HG03097 (cell line): Measurements from ENCODE around the gene TCF4.

Experiments used
- ATAC-seq: cut with Tn5 transposase; IDR thresholded peaks from one replicate; pipeline ENCODE4 v1.9.1; 2021; ENCODE audit not compliant: unreplicated experiment, low FRiP score

The TCF4 gene

GRCh38 chr18:55249550-55249949 lies 338.4 kb downstream of the TCF4 start:
- peak; percentile 45 for ATAC-seq

DNA sequence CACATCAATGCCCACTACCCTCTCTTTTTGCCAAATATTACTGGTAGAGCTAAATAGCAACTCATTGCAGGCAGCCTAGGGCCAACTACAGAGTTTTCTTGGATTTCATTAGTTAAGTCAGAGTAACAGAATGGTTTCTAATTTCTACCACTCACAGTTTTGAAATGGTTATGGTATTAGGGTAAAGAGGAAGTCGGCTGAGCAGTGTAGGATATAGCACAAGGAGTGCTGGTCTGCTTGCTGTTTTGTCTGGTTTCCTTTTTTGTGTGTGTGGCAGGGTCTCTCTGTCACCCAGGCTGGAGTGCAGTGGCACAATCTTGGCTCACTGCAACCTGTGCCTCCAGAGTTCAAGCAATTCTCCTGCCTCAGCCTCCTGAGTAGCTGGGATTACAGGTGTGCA lies 339.5 kb downstream of the TCF4 start:
- no peak for ATAC-seq

- ATAC-seq, result no peak
Observed at GRCh38 chr18:55247032-55247431, 341.0 kb downstream of the TCF4 start.

GRCh38 chr18:55246278-55246677 lies 341.7 kb downstream of the TCF4 start:
- no peak for ATAC-seq

GRCh38 chr18:55245211-55245614 lies 342.8 kb downstream of the TCF4 start:
- ATAC-seq, result no peak

DNA sequence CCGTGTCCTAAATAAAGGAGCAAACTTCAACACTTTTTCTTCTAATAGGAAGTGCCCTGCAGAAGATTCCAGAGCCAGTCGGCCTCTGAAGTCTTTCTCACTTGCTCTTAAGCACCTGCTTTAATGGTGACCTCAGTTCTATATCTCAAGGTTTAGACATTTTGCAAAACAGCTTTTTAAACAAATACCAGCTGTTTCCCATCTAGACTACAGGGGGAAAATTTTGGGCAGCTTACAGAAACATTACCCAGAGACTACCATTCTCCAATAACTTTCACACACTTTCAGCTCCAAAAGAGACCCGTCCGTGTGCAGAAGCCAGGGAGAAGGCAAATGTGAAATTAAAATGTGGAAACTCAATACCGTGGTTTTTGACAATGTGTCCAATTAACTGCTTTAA lies 343.4 kb downstream of the TCF4 start:
- ATAC-seq, result no peak

DNA sequence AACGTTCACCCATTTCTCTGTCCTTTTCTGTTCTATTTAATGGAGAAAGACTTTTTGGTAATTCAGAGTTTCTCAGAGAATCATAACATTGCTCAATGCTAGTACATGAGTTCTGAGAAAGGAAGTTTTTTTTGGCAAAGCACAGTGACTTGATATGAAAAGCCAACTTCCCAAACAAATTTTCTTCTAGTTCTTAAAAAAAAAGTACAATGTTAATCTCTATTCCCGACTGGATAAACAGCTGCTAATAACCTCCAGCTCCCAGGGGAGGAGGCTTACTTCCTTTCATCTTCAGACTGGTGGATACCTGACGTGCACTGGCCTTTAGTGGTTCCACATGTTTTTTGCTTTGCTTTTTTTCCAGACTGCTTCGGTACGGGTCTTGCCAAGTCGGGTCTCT lies 344.1 kb downstream of the TCF4 start:
- no peak for ATAC-seq

DNA sequence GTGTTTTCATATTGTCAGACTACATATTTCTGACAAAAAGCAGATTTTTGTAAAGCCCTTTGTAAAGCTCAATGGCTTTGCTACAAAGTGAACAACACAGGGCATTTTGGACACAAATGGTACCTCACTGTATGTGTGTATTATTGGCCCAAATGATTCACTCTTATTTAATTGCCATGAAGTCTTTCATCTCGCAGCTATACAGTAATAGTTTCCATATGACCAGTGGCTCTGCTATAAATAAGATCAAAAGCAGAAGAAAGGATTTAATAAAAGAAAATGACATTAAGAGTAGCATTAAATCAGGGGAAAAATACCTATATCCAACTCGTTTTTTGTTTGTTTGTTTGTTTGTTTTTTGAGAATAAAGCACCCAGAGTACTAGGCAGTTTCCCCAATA lies 344.7 kb downstream of the TCF4 start:
- no peak for ATAC-seq

DNA sequence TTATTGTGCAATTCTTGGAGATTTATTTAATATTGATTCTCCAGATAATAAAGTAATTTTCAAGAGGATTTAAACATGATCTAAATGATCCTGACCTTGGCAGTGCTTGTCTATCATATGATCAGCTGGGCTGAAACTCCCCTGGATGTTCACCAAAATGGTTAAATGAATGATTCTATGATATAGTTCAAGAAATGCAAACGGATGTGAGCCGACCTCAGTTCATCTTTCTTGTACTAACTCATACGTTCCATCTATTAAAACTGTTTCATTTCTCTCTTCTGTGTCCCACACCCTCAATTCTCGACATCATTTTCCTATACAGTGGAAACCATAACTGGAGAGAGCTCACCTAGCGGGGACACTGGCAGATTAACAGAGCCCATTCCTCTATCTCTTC lies 347.0 kb downstream of the TCF4 start:
- ATAC-seq, result no peak

- ATAC-seq, result no peak
Observed at GRCh38 chr18:55239740-55240139, 348.3 kb downstream of the TCF4 start.

DNA sequence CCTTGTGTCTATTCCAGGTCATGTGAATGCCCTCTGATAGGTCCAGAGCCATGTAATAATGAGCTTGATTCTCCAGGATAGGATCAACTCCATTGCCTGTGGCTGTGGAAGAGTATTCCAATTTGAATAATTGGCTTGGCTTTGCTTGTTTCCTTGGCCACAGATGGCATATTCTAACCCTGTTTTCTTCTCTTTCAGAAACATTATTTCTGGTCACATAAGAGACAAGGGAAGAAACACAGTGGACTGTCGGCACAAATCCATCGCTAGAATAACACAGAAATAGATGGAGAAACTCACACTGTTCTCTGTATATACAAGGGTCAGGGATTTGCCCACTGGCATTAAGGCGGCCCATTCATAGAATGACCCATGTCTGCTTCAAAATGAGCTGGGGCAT lies 350.3 kb downstream of the TCF4 start:
- ATAC-seq, result no peak

GRCh38 chr18:55236150-55236931 lies 351.7 kb downstream of the TCF4 start:
- ATAC-seq, result no peak

DNA sequence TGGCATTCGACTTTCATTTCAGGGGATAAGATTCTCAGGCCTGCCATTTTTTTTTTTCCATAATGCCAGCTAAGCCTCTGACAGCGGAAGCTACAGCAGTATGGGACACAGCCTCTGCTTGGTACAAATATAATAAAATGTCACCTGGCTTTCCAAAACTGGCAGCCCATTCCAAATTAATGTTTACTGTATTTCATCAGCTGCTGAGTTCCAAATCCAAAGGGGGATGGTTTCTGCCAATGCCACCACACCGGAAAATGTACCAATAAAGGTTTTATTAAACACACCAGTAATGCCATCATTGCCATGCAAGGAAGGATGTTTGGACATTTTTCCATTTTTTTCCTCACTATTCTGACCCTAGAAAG lies 352.9 kb downstream of the TCF4 start:
- ATAC-seq, result no peak

DNA sequence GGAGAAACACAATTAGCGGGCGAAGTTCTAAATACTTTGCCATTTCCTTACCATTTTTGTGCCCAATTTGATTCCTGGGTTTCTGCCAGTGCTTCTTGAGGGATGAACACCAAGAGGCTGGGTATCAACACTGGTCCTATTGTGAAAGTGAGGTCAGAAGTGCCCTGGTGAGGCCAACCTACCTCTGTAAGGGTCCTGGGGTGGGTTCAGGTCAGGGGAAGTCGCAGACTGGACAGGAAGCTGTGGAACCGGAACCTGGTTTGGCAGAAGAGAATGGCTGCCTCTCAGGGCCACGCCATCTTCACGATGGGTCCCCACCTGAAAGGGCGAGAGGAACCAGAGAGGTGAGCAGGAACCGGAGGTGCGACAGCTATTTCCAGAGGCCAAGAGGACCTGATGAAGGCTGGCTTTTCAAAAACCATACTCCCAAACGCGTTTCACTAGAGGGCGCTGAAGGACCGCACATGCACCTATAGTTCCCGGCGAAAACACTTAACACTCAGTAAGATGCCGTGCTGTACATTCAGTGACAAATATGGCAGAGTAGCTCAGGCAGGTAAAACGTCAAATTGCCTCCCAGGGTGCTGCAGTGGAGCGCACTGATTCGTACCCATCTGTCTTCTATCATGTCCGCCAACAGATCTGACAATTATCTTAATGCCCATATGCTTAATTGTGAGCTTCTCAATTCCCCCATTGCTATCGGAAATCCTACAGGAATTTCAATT lies 353.5 kb downstream of the TCF4 start:
- peak; percentile 66 for ATAC-seq

GRCh38 chr18:55233857-55234256 lies 354.1 kb downstream of the TCF4 start:
- no peak for ATAC-seq

GRCh38 chr18:55232506-55232905 lies 355.5 kb downstream of the TCF4 start:
- ATAC-seq, result no peak

DNA sequence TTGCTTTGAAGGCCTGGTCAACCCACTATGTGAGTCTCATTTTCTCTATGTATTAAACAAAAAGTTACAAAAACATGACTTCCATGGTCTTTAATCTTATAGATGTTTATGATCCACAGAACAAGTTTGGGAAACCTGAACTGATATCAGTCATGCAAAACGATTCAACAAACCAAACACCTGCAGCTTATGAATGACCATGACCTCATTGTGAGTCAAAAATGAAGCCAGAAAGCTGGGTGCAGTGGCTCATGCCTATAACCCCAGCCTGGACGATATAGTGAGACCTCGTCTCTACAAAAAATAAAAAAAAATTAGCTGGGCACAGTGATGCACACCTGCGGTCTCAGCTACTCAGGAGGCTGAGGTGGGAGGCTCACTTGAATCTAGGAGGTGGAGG lies 358.3 kb downstream of the TCF4 start:
- no peak for ATAC-seq

DNA sequence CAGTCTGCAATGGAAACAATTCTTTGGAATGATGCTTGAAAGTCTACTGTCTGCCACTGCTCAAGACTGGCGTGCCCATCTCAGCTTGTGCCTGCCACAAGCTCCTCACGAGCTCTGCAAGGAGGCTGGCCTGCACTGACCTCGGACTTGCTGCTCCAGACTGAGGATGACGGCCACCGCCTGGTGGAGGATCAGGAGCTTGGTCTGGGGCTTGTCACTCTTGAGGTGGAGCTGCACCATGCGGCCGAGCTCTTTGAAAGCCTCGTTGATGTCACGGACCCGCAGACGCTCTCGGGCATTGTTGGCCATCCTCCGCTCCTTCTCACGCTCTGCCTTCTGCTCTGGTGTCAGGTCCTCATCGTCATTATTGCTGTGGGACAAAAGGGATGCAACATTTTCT lies 359.3 kb downstream of the TCF4 start:
- no peak for ATAC-seq

- no peak for ATAC-seq
Observed at GRCh38 chr18:55228191-55228590, 359.8 kb downstream of the TCF4 start.

GRCh38 chr18:55227771-55228170 lies 360.2 kb downstream of the TCF4 start:
- ATAC-seq, result no peak

DNA sequence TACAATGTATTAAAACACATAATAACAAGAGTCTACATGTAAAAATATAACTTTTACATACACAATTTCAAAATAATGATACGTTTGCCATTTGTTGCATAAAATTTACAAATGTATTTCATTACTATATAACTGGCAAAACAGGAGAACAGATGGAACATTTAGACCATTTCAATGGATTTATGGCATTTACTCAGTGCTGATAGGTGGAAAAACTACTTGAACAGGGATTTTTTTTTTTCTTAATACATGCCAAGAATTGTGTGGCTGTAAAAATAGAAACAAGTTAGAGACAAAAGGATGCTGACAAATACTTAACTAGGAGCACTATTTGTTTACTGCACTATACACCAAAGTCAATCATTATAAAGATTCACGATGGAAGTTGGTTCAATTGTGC lies 361.9 kb downstream of the TCF4 start:
- ATAC-seq, result no peak

GRCh38 chr18:55224086-55224625 lies 363.8 kb downstream of the TCF4 start:
- ATAC-seq, result no peak
